IMR-90 (cell line): Measurements from ENCODE around the gene CST7. TPM values are rescaled to one million over a fixed set of nuclear protein-coding genes. Genes with fewer than 3 reads are reported as not detected.

Experiments
- ATAC-seq: fragments of 200-7000 bp; cut with Tn5 transposase; 2 replicates; pipeline ENCODE4 v1.9.1; 2020; ENCODE audit warnings: low read depth, mild to moderate bottlenecking, moderate library complexity
- BruUV-seq: library from RNA; stranded (reverse); fragments of 400-500 nt; replicated peaks from 2 replicates; lab custom pipeline; 2021; lab: Mats Ljungman, UMichigan
- CTCF ChIA-PET: fragments of 300-600 bp; formaldehyde crosslinking; extraction: SDS; loops from one replicate; lab custom pipeline; 2021; ENCODE audit warnings: antibody characterized with exemption; lab: Yijun Ruan, JAX
- POLR2A ChIA-PET: fragments of 300-600 bp; sonication (Branson Sonifier 250); formaldehyde crosslinking; loops from one replicate; lab custom pipeline; 2022; ENCODE audit warnings: antibody characterized with exemption; ENCODE audit not compliant: unreplicated experiment; lab: Charles Lee
- DNase-seq: peaks from one replicate; pipeline ENCODE4 v3.0.0; 2013
- H2AFZ ChIP-seq: replicated peaks from 2 replicates; pipeline ENCODE3; 2013; ENCODE audit warnings: low read length, mild to moderate bottlenecking; ENCODE audit not compliant: poor library complexity
- H2AK5ac ChIP-seq: 2 replicates; pipeline ENCODE4 v1.6.1; 2013; ENCODE audit warnings: low read depth, low read length, inconsistent platforms
- H2AK9ac ChIP-seq: replicated peaks from 2 replicates; pipeline ENCODE3; 2013; ENCODE audit warnings: mild to moderate bottlenecking, low read depth, low read length, moderate library complexity; ENCODE audit not compliant: poor library complexity
- H2BK120ac ChIP-seq: 2 replicates; pipeline ENCODE4 v1.6.1; 2013; ENCODE audit warnings: low read depth, low read length, inconsistent platforms
- H2BK15ac ChIP-seq: 3 replicates; pipeline ENCODE4 v1.6.1; 2013; ENCODE audit warnings: low read depth, low read length, inconsistent platforms
- H2BK20ac ChIP-seq: 2 replicates; pipeline ENCODE4 v1.6.1; 2013; ENCODE audit warnings: low read depth, mild to moderate bottlenecking, inconsistent platforms, low read length, moderate library complexity
- H2BK5ac ChIP-seq: 2 replicates; pipeline ENCODE4 v1.6.1; 2013; ENCODE audit warnings: mild to moderate bottlenecking, low read depth, low read length, inconsistent platforms; ENCODE audit not compliant: poor library complexity, severe bottlenecking
- H3K14ac ChIP-seq: replicated peaks from 2 replicates; pipeline ENCODE4 v1.6.1; 2013; ENCODE audit warnings: low read depth, low read length, inconsistent platforms
- H3K18ac ChIP-seq: 2 replicates; pipeline ENCODE4 v1.6.1; 2013; ENCODE audit warnings: low read depth, low read length, control low read depth
- H3K23ac ChIP-seq: 2 replicates; pipeline ENCODE4 v1.6.1; 2013; ENCODE audit warnings: low read depth, low read length, inconsistent platforms
- H3K27ac ChIP-seq: 2 replicates; pipeline ENCODE4 v1.5.1; 2013; ENCODE audit warnings: mild to moderate bottlenecking, control low read depth, low read length; ENCODE audit not compliant: insufficient read depth
- H3K27me3 ChIP-seq: 2 replicates; pipeline ENCODE4 v1.6.1; 2013; ENCODE audit warnings: low read length; ENCODE audit not compliant: control insufficient read depth, insufficient read depth
- H3K36me3 ChIP-seq: 2 replicates; pipeline ENCODE4 v1.6.1; 2013; ENCODE audit warnings: low read length, mixed read lengths; ENCODE audit not compliant: control insufficient read depth, insufficient read depth
- H3K4ac ChIP-seq: 2 replicates; pipeline ENCODE4 v1.6.1; 2013; ENCODE audit warnings: low read depth, low read length, inconsistent platforms
- H3K4me1 ChIP-seq: 2 replicates; pipeline ENCODE4 v1.6.1; 2013; ENCODE audit warnings: low read length, mixed read lengths; ENCODE audit not compliant: control insufficient read depth, insufficient read depth
- H3K4me2 ChIP-seq: 2 replicates; pipeline ENCODE4 v1.6.1; 2013; ENCODE audit warnings: low read depth, mild to moderate bottlenecking, control low read depth, low read length, moderate library complexity
- H3K4me3 ChIP-seq: 2 replicates; pipeline ENCODE4 v1.5.1; 2013; ENCODE audit warnings: low read depth, mild to moderate bottlenecking, control low read depth, low read length, moderate library complexity; ENCODE audit not compliant: insufficient read depth
- H3K56ac ChIP-seq: 2 replicates; pipeline ENCODE4 v1.6.1; 2013; ENCODE audit warnings: low read length, inconsistent platforms; ENCODE audit not compliant: insufficient read depth; ENCODE audit errors: extremely low read depth
- H3K79me1 ChIP-seq, 2 experiments: 2 replicates each; pipeline ENCODE4 v1.6.1; 2013; ENCODE audit warnings: low read length in 2 of 2, inconsistent platforms in 1 of 2, low read depth in 1 of 2
- H3K9ac ChIP-seq: 2 replicates; pipeline ENCODE4 v1.6.1; 2013; ENCODE audit warnings: low read depth, low read length, control low read depth
- H3K9me1 ChIP-seq: 2 replicates; pipeline ENCODE4 v1.6.1; 2013; ENCODE audit warnings: low read length, inconsistent platforms; ENCODE audit not compliant: insufficient read depth
- H3K9me3 ChIP-seq: 2 replicates; pipeline ENCODE4 v1.6.1; 2013; ENCODE audit warnings: low read length; ENCODE audit not compliant: control insufficient read depth, insufficient read depth
- H4K20me1 ChIP-seq: 2 replicates; pipeline ENCODE4 v1.6.1; 2013; ENCODE audit warnings: low read length, inconsistent platforms; ENCODE audit not compliant: insufficient read depth
- H4K5ac ChIP-seq: 2 replicates; pipeline ENCODE4 v1.6.1; 2013; ENCODE audit warnings: mild to moderate bottlenecking, low read depth, low read length, control low read depth
- H4K8ac ChIP-seq, 2 experiments: 2 replicates each; pipeline ENCODE4 v1.6.1; 2013; ENCODE audit warnings: low read depth in 2 of 2, low read length in 2 of 2, control low read depth in 1 of 2, inconsistent platforms in 1 of 2
- H4K91ac ChIP-seq: 2 replicates; pipeline ENCODE4 v1.6.1; 2013; ENCODE audit warnings: low read depth, low read length, inconsistent platforms; ENCODE audit not compliant: insufficient read depth
- BHLHE40 ChIP-seq: fragments of 150-350 bp; IDR thresholded peaks from 2 replicates; pipeline ENCODE4 v1.6.1; 2016; ENCODE audit warnings: mild to moderate bottlenecking, low read depth, low read length
- CEBPB ChIP-seq: IDR thresholded peaks from 2 replicates; pipeline ENCODE4 v1.6.1; 2012; ENCODE audit warnings: low read depth, low read length, improper control_type of control experiment
- CHD1 ChIP-seq: IDR thresholded peaks from 2 replicates; pipeline ENCODE4 v1.6.1; 2012; ENCODE audit warnings: low read depth, low read length, improper control_type of control experiment
- CTCF ChIP-seq: conservative IDR thresholded peaks from 2 replicates; pipeline ENCODE4 v1.5.1; 2012; ENCODE audit warnings: mild to moderate bottlenecking, low read depth, low read length, improper control_type of control experiment
- ELK1 ChIP-seq: fragments of 150-350 bp; IDR thresholded peaks from 2 replicates; pipeline ENCODE4 v1.6.1; 2016; ENCODE audit warnings: low read depth, mild to moderate bottlenecking, low read length, moderate library complexity, borderline replicate concordance
- FOS ChIP-seq: fragments of 150-350 bp; IDR thresholded peaks from 2 replicates; pipeline ENCODE4 v1.6.1; 2016; ENCODE audit warnings: low read depth, low read length
- MAFK ChIP-seq: IDR thresholded peaks from 2 replicates; pipeline ENCODE4 v1.6.1; 2012; ENCODE audit warnings: low read depth, low read length, improper control_type of control experiment
- MAZ ChIP-seq: IDR thresholded peaks from 2 replicates; pipeline ENCODE4 v1.6.1; 2012; ENCODE audit warnings: low read depth, mild to moderate bottlenecking, low read length, improper control_type of control experiment, moderate library complexity, borderline replicate concordance
- MXI1 ChIP-seq: IDR thresholded peaks from 2 replicates; pipeline ENCODE4 v1.6.1; 2012; ENCODE audit warnings: low read depth, mild to moderate bottlenecking, low read length, moderate library complexity, borderline replicate concordance
- NFE2L2 ChIP-seq: fragments of 150-350 bp; IDR thresholded peaks from 2 replicates; pipeline ENCODE4 v1.6.1; 2016; ENCODE audit warnings: low read depth, mild to moderate bottlenecking, low read length
- POLR2A ChIP-seq: IDR thresholded peaks from 2 replicates; pipeline ENCODE4 v1.6.1; 2012; ENCODE audit warnings: mild to moderate bottlenecking, low read depth, low read length
- RAD21 ChIP-seq: IDR thresholded peaks from 2 replicates; pipeline ENCODE4 v1.6.1; 2012; ENCODE audit warnings: low read length, improper control_type of control experiment
- RCOR1 ChIP-seq: IDR thresholded peaks from 2 replicates; pipeline ENCODE4 v1.6.1; 2012; ENCODE audit warnings: mild to moderate bottlenecking, low read length, improper control_type of control experiment; ENCODE audit not compliant: insufficient replicate concordance
- RFX5 ChIP-seq: IDR thresholded peaks from 2 replicates; pipeline ENCODE4 v1.8.0; 2012; ENCODE audit warnings: low read depth, mild to moderate bottlenecking, low read length, moderate library complexity
- SMC3 ChIP-seq: fragments of 150-350 bp; IDR thresholded peaks from 2 replicates; pipeline ENCODE4 v1.6.1; 2016; ENCODE audit warnings: low read depth, mild to moderate bottlenecking, antibody characterized with exemption, low read length, moderate library complexity
- USF2 ChIP-seq: fragments of 150-350 bp; IDR thresholded peaks from 2 replicates; pipeline ENCODE4 v1.6.1; 2017; ENCODE audit warnings: mild to moderate bottlenecking, antibody characterized with exemption, low read length, low read depth
- WGBS, 2 experiments: methylation state at CpG; one replicate each; pipeline versions ENCODE4 v1.1.5 to v1.1.7; 2013; ENCODE audit warnings: missing lambda C conversion rate in 2 of 2; ENCODE audit not compliant: insufficient read length in 1 of 2; ENCODE audit errors: extremely low coverage in 2 of 2; 5-methylcytosine and 5-hydroxymethylcytosine counted together
- dilution Hi-C: fragments of 300-500 bp; cut with HindIII; formaldehyde crosslinking; loops from one replicate; pipeline ENCODE4 v1.14.3; 2018; ENCODE audit warnings: low sequenced_read_pairs; ENCODE audit not compliant: unreplicated experiment
- in situ Hi-C: fragments of 300-500 bp; cut with MboI; formaldehyde crosslinking; loops from 3 replicates; pipeline ENCODE4 v1.14.3; 2019; ENCODE audit warnings: low sequenced_read_pairs, inconsistent platforms, mixed read lengths
- intact Hi-C: fragments of 100-400 bp; cut with micrococcal nuclease; formaldehyde crosslinking; loops from 2 replicates; pipeline ENCODE4 v1.10.0; 2022
- polyA plus RNA-seq, 3 experiments: library from polyadenylated mRNA; depleted of rRNA; stranded (reverse); fragments of >200 nt; gene quantifications; 2 replicates each; pipeline ENCODE4 v1.2.3, GENCODE V29; 2012; ENCODE audit warnings: low replicate concordance in 1 of 3
- total RNA-seq: library from RNA; depleted of rRNA; stranded (reverse); fragments of >200 nt; gene quantifications from 2 replicates; pipeline ENCODE4 v1.2.3, GENCODE V29; 2012

The CST7 gene
- total and polyA plus RNA-seq, 2 of the 4 experiments (the other 2 are of a cell fraction): not detected

- in situ Hi-C loops: no loop called here
- no peak overlapping the region for H3K9ac ChIP-seq
- H2AFZ ChIP-seq: no peak overlapping the region
- ATAC-seq (no peak), DNase-seq (no peak)
- H4K91ac ChIP-seq: no peak overlapping the region
- H3K79me1 ChIP-seq: no peaks in the 10 kb centered on the region
- no CpG with 5 or more reads among the region's 6 CpGs for WGBS, 2 experiments
- dilution Hi-C loops: no loop called here
- ChIA-PET POLR2A (no interaction called here), CTCF (no interaction called here)
- H3K4me2 ChIP-seq: no peak overlapping the region
- H4K20me1 ChIP-seq: no peaks in the 10 kb centered on the region
- H4K5ac ChIP-seq: no peak overlapping the region
- H2BK15ac ChIP-seq: no peak overlapping the region
- no peak for TF ChIP-seq MXI1
- no peak for TF ChIP-seq RFX5
- no peak for TF ChIP-seq RCOR1
- TF ChIP-seq USF2: no peak
- TF ChIP-seq CHD1: no peak
- no peak for TF ChIP-seq NFE2L2
- no peak for TF ChIP-seq ELK1
- TF ChIP-seq MAZ: no peak
- no peak for TF ChIP-seq BHLHE40
- no peak for TF ChIP-seq CTCF
- TF ChIP-seq RAD21: no peak
- TF ChIP-seq MAFK: no peak
- TF ChIP-seq CEBPB: no peak
- no peak for TF ChIP-seq SMC3
- no peak for TF ChIP-seq POLR2A
- TF ChIP-seq FOS: no peak
- no peak overlapping the region for H3K4me3 ChIP-seq
- no peak overlapping the region for H3K27ac ChIP-seq
- H3K36me3 ChIP-seq: peaks cover 39% of the 10 kb centered on the region
- no peaks in the 10 kb centered on the region for H3K9me1 ChIP-seq
- intact Hi-C loops: no loop called here
- H2BK20ac ChIP-seq: no peak overlapping the region
- no peak overlapping the region for H3K18ac ChIP-seq
- no peak overlapping the region for H3K4ac ChIP-seq
- no peak overlapping the region for H2BK120ac ChIP-seq
- no peak overlapping the region for H2AK5ac ChIP-seq
- H3K27me3 ChIP-seq: no peaks in the 10 kb centered on the region
- no peak overlapping the region for H3K23ac ChIP-seq
- no peak overlapping the region for H2AK9ac ChIP-seq
- no peak overlapping the region for H3K14ac ChIP-seq
- no peak overlapping the region for H4K8ac ChIP-seq
- H2BK5ac ChIP-seq: no peak overlapping the region
- no peaks in the 10 kb centered on the region for H3K9me3 ChIP-seq
- no TSS peak for BruUV-seq
- no peaks in the 10 kb centered on the region for H3K4me1 ChIP-seq
- H3K56ac ChIP-seq: no peak overlapping the region
Measured at GRCh38 chr20:24962510-24962909, 13.4 kb downstream of the CST7 start.
